HG02798 (cell line): ENCODE results near the gene IER5L.
"Not testable (repeated sequence)": the region's sequence is repeated elsewhere in the genome, so short reads cannot be mapped to it uniquely, and the experiment has no call there.

Experiments
- ATAC-seq: cut with Tn5 transposase; IDR thresholded peaks from one replicate; pipeline ENCODE4 v1.9.1; 2021; ENCODE audit warnings: mild to moderate bottlenecking; ENCODE audit not compliant: unreplicated experiment, poor library complexity

IER5L gene

GRCh38 chr9:129164246-129164930 is 13.7 kb downstream of the IER5L start:
- ATAC-seq, result no peak

- ATAC-seq, result no peak
Measured at GRCh38 chr9:129163753-129164152, 14.3 kb downstream of the IER5L start.

GRCh38 chr9:129163198-129163670 is 14.8 kb downstream of the IER5L start:
- not testable (repeated sequence) for ATAC-seq

- ATAC-seq, result no peak
Measured at GRCh38 chr9:129162497-129163197, 15.4 kb downstream of the IER5L start.

- ATAC-seq, result no peak
Measured at GRCh38 chr9:129161534-129161837, 16.6 kb downstream of the IER5L start.

- no peak for ATAC-seq
Measured at GRCh38 chr9:129160712-129161533, 17.1 kb downstream of the IER5L start.

GRCh38 chr9:129156163-129156562 is 21.9 kb downstream of the IER5L start:
- no peak for ATAC-seq

GRCh38 chr9:129154866-129155477 is 23.1 kb downstream of the IER5L start:
- no peak for ATAC-seq

GRCh38 chr9:129151469-129151868 is 26.6 kb downstream of the IER5L start:
- ATAC-seq, result no peak

GRCh38 chr9:129150672-129151211 is 27.3 kb downstream of the IER5L start:
- ATAC-seq, result no peak

GRCh38 chr9:129150122-129150521 is 27.9 kb downstream of the IER5L start:
- ATAC-seq, result no peak

GRCh38 chr9:129149442-129149841 is 28.6 kb downstream of the IER5L start:
- ATAC-seq, result no peak

GRCh38 chr9:129148463-129149204 is 29.4 kb downstream of the IER5L start:
- ATAC-seq, result no peak

GRCh38 chr9:129146441-129146941 is 31.6 kb downstream of the IER5L start:
- ATAC-seq, result no peak

- ATAC-seq, result no peak
Measured at GRCh38 chr9:129145841-129146292, 32.2 kb downstream of the IER5L start.

GRCh38 chr9:129145316-129145715 is 32.7 kb downstream of the IER5L start:
- no peak for ATAC-seq

- no peak for ATAC-seq
Measured at GRCh38 chr9:129143031-129143927, 34.8 kb downstream of the IER5L start.

GRCh38 chr9:129142138-129142935 is 35.7 kb downstream of the IER5L start:
- ATAC-seq, result no peak
